ENCODE results near the gene SFT2D2.

SFT2D2 gene

GRCh38 chr1:168271636-168272035 lies 45.8 kb downstream of the SFT2D2 start:
- DNase-seq: no peak

- DNase-seq: no peak
Observed at GRCh38 chr1:168273575-168273974, 47.8 kb downstream of the SFT2D2 start.

- no peak for DNase-seq
Observed at GRCh38 chr1:168279253-168279652, 53.4 kb downstream of the SFT2D2 start.

- no peak for DNase-seq
Observed at GRCh38 chr1:168280296-168280927, 54.6 kb downstream of the SFT2D2 start, which contains the start of gene TBX19. Gene TBX19 (plus strand): TSS chr1:168280877. CDS start chr1:168281091, 214 bp downstream.

- DNase-seq: no peak
Observed at GRCh38 chr1:168281603-168282325, 56.0 kb downstream of the SFT2D2 start.

GRCh38 chr1:168285521-168285790 lies 59.7 kb downstream of the SFT2D2 start:
- no peak for DNase-seq

- DNase-seq: no peak
Observed at GRCh38 chr1:168285971-168286927, 60.4 kb downstream of the SFT2D2 start.

GRCh38 chr1:168287237-168287664 lies 61.4 kb downstream of the SFT2D2 start:
- no peak for DNase-seq

GRCh38 chr1:168288311-168289052 lies 62.7 kb downstream of the SFT2D2 start:
- DNase-seq: no peak

- no peak for DNase-seq
Observed at GRCh38 chr1:168291222-168291837, 65.5 kb downstream of the SFT2D2 start.

GRCh38 chr1:168293356-168293755 lies 67.6 kb downstream of the SFT2D2 start:
- no peak for DNase-seq

- DNase-seq: no peak
Observed at GRCh38 chr1:168295411-168296114, 69.8 kb downstream of the SFT2D2 start.

- no peak for DNase-seq
Observed at GRCh38 chr1:168297019-168297730, 71.4 kb downstream of the SFT2D2 start.

GRCh38 chr1:168298446-168298845 lies 72.6 kb downstream of the SFT2D2 start:
- no peak for DNase-seq

- DNase-seq: no peak
Observed at GRCh38 chr1:168300626-168301025, 74.8 kb downstream of the SFT2D2 start.

- no peak for DNase-seq
Observed at GRCh38 chr1:168301664-168302320, 76.0 kb downstream of the SFT2D2 start.

Measured in stimulated activated CD4-positive, alpha-beta T cell treated with anti-CD3 and anti-CD28 coated beads, Interleukin-2, amount 100 ng/mL, for 24 hours (primary cell).